GM10266 (cell line): ENCODE results near the gene ATP13A2.

Experiments
- DNase-seq: peaks from one replicate; pipeline ENCODE4 v3.0.0; 2012; ENCODE audit errors: extremely low spot score
- CTCF ChIP-seq: IDR thresholded peaks from 2 replicates; pipeline ENCODE4 v1.5.1; 2012; ENCODE audit warnings: mild to moderate bottlenecking, low read depth; ENCODE audit not compliant: control insufficient read depth, insufficient read depth; ENCODE audit errors: missing control alignments

ATP13A2 gene

GRCh38 chr1:17031436-17031835 is 19.7 kb upstream of the ATP13A2 start:
- no peak for TF ChIP-seq CTCF
- DNase-seq: no peak

GRCh38 chr1:17030206-17030605 is 18.5 kb upstream of the ATP13A2 start:
- TF ChIP-seq CTCF: no peak
- no peak for DNase-seq

GRCh38 chr1:17028662-17029188 is 17.0 kb upstream of the ATP13A2 start:
- DNase-seq: no peak
- no peak for TF ChIP-seq CTCF

GRCh38 chr1:17027900-17028299 is 16.2 kb upstream of the ATP13A2 start:
- TF ChIP-seq CTCF: no peak
- no peak for DNase-seq

GRCh38 chr1:17027403-17027802 is 15.7 kb upstream of the ATP13A2 start:
- DNase-seq: no peak
- TF ChIP-seq CTCF: no peak

- no peak for DNase-seq
- TF ChIP-seq CTCF: no peak
Measured at GRCh38 chr1:17024721-17025120, 13.0 kb upstream of the ATP13A2 start.

GRCh38 chr1:17023573-17023972 is 11.8 kb upstream of the ATP13A2 start:
- DNase-seq: no peak
- no peak for TF ChIP-seq CTCF
